Cortex of kidney (tissue), 1 donor: ENCODE measurements around the gene RNF151.
"Not testable (repeated sequence)": the region's sequence is repeated elsewhere in the genome, so short reads cannot be mapped to it uniquely, and the experiment has no call there.

ENCODE experiments used
- DNase-seq: peaks from one replicate; lab custom pipeline; 2025; lab: John Stamatoyannopoulos, UW

RNF151 gene

GRCh38 chr16:2009164-2009711 lies 42.6 kb downstream of the RNF151 start:
- no peak for DNase-seq

DNA sequence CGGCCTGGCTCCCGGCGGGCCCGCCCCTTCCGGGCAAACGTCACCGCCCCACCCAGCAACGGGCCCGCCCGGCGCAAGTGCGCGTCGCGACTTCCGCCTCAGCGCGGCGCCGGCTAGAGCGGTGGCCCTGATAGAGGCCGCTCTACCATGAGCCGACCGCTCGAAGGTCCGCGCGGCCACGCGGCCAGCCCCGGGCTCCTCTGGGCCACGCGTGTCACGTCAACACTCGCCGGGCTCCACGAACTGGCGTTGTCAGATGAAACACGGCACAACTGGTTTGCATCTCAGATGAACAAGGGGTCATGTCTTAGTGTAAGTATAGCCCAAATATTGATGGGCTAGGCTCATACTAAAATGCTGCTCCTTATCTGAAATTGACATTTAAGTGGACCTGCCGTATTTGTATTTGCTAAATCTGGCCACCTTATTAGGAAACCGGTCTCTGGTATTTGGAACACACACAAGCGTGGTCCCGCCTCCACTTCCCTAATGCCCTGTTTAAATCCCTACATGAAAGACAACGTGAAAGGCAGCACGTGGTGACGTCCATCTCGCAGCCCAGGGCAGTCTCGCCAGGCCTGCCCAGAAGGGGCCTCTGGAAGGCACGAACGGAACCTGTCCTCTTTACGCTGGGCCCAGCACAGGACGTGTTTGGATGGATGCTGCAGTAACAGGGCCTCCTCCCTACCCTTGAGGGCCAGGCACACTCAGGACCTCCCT lies 43.3 kb downstream of the RNF151 start, which contains the start of gene ZNF598:
Gene ZNF598 (minus strand): TSS at position 31 of the 720 bp plus-strand sequence.
- no peak for DNase-seq

DNA sequence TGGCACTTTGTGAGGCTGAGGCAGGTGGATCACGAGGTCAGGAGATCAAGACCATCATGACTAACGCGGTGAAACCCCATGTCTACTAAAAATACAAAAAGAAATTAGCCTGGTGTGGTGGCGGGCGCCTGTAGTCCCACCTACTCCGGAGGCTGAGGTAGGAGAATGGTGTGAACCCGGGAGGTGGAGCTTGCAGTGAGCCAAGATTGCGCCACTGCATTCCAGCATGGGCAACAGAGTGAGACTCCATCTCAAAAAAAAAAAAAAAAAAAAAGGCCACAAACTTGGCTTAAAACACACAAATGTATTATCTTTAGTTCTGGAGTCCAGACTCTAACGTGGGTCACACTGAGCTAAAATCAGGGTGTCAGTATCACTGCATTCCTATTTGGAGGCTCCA lies 45.1 kb downstream of the RNF151 start:
- not testable (repeated sequence) for DNase-seq

GRCh38 chr16:2013527-2013926 lies 46.9 kb downstream of the RNF151 start:
- no peak for DNase-seq

- no peak for DNase-seq
These were observed 48.7 kb downstream of the RNF151 start for GRCh38 chr16:2015117-2015946.

GRCh38 chr16:2015947-2016208 lies 49.2 kb downstream of the RNF151 start:
- DNase-seq = no peak

GRCh38 chr16:2016407-2016922 lies 49.8 kb downstream of the RNF151 start:
- DNase-seq = no peak
